Thyroid gland (tissue), 4 donors: Measurements from ENCODE around the gene LIMCH1.

ENCODE experiments used
- CTCF ChIP-seq, 6 experiments: fragments of 200-600 bp in 3 of 6; fragments of 450-650 bp in 3 of 6; sonication (generic) in 3 of 6; IDR thresholded peaks; one replicate each; pipeline ENCODE4 v1.5.1; 2016 to 2019; ENCODE audit warnings: antibody characterized with exemption in 6 of 6, mild to moderate bottlenecking in 2 of 6, inconsistent platforms in 1 of 6, moderate library complexity in 1 of 6
- POLR2A ChIP-seq, 2 donors: fragments of 450-650 bp; IDR thresholded peaks; one replicate each; pipeline ENCODE4 v1.6.1; 2017; ENCODE audit warnings: antibody characterized with exemption in 2 of 2, mild to moderate bottlenecking in 2 of 2, moderate library complexity in 1 of 2

- TF ChIP-seq CTCF (IDR thresholded peaks at IDR 0.05), result no peak
- TF ChIP-seq POLR2A (IDR thresholded peaks at IDR 0.05), result no peak
These were observed 172.0 kb downstream of the LIMCH1 start for GRCh38 chr4:41709844-41710481.
